22Rv1 (cell line): ENCODE results near the gene IGSF22.

ENCODE experiments used
- ZFX ChIP-seq: fragments of 450-650 bp; IDR thresholded peaks from 2 replicates; pipeline ENCODE4 v1.6.1; 2017; ENCODE audit warnings: antibody characterized with exemption, borderline replicate concordance
- TF ChIP-seq, protein P1 (sequence below): fragments of 450-650 bp; IDR thresholded peaks from 2 replicates; pipeline ENCODE4 v1.5.1; 2017; ENCODE audit warnings: mild to moderate bottlenecking

DNA sequence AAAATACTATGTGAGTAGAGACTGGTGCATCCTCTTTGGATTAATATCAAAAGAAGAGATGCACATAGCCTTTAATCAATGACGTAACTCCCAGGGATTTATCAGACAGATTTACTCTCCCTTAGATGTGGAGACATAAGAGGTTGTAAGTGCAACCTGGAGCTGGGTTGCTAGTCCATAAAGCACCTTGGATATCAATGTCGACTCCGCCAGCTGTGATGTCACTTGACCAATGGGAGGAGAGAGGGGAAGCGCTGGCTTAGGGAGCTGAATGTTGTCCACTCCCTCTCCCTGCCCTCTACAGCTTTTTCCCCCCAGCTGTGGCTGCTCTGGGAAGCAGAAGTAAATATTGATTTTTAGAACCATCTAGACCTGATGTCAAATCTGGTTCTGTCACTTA lies 56.3 kb downstream of the IGSF22 start:
- TF ChIP-seq, protein P1, sequence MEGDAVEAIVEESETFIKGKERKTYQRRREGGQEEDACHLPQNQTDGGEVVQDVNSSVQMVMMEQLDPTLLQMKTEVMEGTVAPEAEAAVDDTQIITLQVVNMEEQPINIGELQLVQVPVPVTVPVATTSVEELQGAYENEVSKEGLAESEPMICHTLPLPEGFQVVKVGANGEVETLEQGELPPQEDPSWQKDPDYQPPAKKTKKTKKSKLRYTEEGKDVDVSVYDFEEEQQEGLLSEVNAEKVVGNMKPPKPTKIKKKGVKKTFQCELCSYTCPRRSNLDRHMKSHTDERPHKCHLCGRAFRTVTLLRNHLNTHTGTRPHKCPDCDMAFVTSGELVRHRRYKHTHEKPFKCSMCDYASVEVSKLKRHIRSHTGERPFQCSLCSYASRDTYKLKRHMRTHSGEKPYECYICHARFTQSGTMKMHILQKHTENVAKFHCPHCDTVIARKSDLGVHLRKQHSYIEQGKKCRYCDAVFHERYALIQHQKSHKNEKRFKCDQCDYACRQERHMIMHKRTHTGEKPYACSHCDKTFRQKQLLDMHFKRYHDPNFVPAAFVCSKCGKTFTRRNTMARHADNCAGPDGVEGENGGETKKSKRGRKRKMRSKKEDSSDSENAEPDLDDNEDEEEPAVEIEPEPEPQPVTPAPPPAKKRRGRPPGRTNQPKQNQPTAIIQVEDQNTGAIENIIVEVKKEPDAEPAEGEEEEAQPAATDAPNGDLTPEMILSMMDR, result no peak
- TF ChIP-seq ZFX, result no peak
